HL-60 (cell line): Measurements from ENCODE around the gene HOXD3.

Source experiments
- DNase-seq, 2 experiments: peaks; one replicate each; pipeline ENCODE4 v3.0.0-alpha.2; 2010 to 2020; ENCODE audit warnings: low read depth in 1 of 2, low spot score in 1 of 2
- H3K27ac ChIP-seq: fragments of 250-450 bp; sonication (Bioruptor Pico); replicated peaks from 2 replicates; pipeline ENCODE4 v1.5.1; 2020; ENCODE audit warnings: mild to moderate bottlenecking, moderate library complexity
- H3K27me3 ChIP-seq: fragments of 250-450 bp; sonication (Bioruptor Pico); 2 replicates; pipeline ENCODE4 v1.5.1; 2021; ENCODE audit warnings: mild to moderate bottlenecking, moderate library complexity; ENCODE audit not compliant: insufficient read depth, poor library complexity, severe bottlenecking
- H3K4me3 ChIP-seq: replicated peaks from 2 replicates; pipeline ENCODE4 v1.5.1; 2011; ENCODE audit warnings: mild to moderate bottlenecking, control low read depth, low read length; ENCODE audit not compliant: insufficient read depth
- GABPA ChIP-seq: IDR thresholded peaks from 2 replicates; pipeline ENCODE4 v1.6.1; 2012; ENCODE audit warnings: low read depth
- POLR2AphosphoS5 ChIP-seq: IDR thresholded peaks from 2 replicates; pipeline ENCODE4 v1.6.1; 2012; ENCODE audit warnings: low read depth
- SPI1 ChIP-seq: IDR thresholded peaks from 2 replicates; pipeline ENCODE4 v1.6.1; 2012; ENCODE audit warnings: low read depth, mild to moderate bottlenecking, borderline replicate concordance
- TF ChIP-seq, protein P1 (sequence below): IDR thresholded peaks from one replicate; pipeline ENCODE4 v1.5.1; 2011; ENCODE audit warnings: low read length, control low read depth, inconsistent platforms; ENCODE audit not compliant: insufficient read depth
- TF ChIP-seq, protein P2 (sequence below): IDR thresholded peaks from 2 replicates; pipeline ENCODE4 v1.6.1; 2012; ENCODE audit warnings: low read depth; ENCODE audit not compliant: insufficient replicate concordance

HOXD3 gene

DNA sequence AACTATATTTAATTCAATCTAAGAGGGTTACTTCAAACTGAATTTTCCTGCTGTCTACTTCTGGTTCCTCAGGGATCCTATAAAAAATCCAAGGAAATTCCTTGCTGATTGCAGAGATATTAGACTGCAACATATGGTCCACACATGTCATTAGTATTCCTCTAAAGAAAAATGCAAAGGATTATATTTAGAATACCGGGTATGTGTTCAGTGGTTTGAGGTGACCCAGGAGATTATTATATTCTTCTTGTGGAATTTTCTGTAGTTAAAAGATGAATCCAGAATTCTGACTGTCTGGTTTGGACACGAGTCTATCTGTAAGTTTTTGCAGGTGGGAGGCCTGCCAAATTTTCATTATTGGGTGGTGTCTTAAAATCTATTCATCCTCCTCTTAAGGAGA lies 49.6 kb downstream of the HOXD3 start:
- DNase-seq = no peak
- Histone ChIP-seq H3K27me3 (peaks cover 8% of the 10 kb centered on the region), H3K4me3 (no peak overlapping the region), H3K27ac (no peak overlapping the region)
- no peak for TF ChIP-seq GABPA
- TF ChIP-seq SPI1 = no peak
- TF ChIP-seq, protein P1, sequence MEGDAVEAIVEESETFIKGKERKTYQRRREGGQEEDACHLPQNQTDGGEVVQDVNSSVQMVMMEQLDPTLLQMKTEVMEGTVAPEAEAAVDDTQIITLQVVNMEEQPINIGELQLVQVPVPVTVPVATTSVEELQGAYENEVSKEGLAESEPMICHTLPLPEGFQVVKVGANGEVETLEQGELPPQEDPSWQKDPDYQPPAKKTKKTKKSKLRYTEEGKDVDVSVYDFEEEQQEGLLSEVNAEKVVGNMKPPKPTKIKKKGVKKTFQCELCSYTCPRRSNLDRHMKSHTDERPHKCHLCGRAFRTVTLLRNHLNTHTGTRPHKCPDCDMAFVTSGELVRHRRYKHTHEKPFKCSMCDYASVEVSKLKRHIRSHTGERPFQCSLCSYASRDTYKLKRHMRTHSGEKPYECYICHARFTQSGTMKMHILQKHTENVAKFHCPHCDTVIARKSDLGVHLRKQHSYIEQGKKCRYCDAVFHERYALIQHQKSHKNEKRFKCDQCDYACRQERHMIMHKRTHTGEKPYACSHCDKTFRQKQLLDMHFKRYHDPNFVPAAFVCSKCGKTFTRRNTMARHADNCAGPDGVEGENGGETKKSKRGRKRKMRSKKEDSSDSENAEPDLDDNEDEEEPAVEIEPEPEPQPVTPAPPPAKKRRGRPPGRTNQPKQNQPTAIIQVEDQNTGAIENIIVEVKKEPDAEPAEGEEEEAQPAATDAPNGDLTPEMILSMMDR = no peak
- TF ChIP-seq, protein P2, sequence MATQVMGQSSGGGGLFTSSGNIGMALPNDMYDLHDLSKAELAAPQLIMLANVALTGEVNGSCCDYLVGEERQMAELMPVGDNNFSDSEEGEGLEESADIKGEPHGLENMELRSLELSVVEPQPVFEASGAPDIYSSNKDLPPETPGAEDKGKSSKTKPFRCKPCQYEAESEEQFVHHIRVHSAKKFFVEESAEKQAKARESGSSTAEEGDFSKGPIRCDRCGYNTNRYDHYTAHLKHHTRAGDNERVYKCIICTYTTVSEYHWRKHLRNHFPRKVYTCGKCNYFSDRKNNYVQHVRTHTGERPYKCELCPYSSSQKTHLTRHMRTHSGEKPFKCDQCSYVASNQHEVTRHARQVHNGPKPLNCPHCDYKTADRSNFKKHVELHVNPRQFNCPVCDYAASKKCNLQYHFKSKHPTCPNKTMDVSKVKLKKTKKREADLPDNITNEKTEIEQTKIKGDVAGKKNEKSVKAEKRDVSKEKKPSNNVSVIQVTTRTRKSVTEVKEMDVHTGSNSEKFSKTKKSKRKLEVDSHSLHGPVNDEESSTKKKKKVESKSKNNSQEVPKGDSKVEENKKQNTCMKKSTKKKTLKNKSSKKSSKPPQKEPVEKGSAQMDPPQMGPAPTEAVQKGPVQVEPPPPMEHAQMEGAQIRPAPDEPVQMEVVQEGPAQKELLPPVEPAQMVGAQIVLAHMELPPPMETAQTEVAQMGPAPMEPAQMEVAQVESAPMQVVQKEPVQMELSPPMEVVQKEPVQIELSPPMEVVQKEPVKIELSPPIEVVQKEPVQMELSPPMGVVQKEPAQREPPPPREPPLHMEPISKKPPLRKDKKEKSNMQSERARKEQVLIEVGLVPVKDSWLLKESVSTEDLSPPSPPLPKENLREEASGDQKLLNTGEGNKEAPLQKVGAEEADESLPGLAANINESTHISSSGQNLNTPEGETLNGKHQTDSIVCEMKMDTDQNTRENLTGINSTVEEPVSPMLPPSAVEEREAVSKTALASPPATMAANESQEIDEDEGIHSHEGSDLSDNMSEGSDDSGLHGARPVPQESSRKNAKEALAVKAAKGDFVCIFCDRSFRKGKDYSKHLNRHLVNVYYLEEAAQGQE = no peak
- no peak for TF ChIP-seq POLR2AphosphoS5

DNA sequence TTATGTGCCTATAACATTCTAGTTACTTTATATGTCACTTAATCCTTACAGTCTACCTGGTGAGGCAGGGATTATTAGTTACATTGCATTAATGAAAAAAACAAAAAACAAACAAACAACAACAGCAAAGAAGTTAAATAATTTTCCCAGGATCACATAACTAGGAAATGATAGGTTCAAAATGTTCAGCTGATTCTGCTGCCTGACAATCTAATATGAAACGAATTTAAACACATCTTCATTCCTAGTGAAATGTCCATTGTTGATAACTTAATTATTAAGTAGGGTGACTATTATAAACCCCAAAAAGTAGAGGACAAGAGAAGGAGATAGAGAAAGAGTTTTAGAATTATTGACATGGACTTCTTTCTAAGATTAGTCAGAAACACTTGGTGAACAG lies 54.0 kb downstream of the HOXD3 start:
- DNase-seq = no peak
- peaks cover 6% of the 10 kb centered on the region for H3K27me3 ChIP-seq
- TF ChIP-seq, protein P2 = no peak
- TF ChIP-seq POLR2AphosphoS5 (no peak), GABPA (no peak), SPI1 (no peak)
- TF ChIP-seq, protein P1 = no peak
- no peak overlapping the region for H3K27ac ChIP-seq
- H3K4me3 ChIP-seq = no peak overlapping the region

DNA sequence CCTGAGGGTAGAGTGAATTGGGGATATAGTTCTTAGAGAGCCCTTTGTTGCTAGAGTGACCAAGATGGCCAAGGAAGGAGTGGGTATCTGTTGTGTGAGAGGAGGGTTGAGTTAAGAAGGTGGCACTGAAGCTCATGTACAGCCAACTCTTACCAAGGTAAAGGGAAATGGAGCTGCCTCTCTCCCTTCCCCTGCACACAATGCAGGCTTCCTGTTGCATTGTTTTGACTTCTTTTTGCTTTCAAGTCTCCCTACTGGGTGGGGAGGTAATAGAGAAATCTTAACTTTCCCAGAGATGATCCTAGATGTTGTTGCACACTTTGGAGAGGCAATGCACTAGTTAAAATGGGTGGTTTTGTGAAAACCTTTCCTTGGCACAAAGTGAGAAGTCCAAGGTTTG lies 55.2 kb downstream of the HOXD3 start:
- TF ChIP-seq, protein P1 = no peak
- TF ChIP-seq POLR2AphosphoS5 = no peak
- TF ChIP-seq, protein P2 = no peak
- no peak for TF ChIP-seq SPI1
- TF ChIP-seq GABPA = no peak
- Histone ChIP-seq H3K27ac (no peak overlapping the region), H3K4me3 (no peak overlapping the region), H3K27me3 (peaks cover 6% of the 10 kb centered on the region)
- no peak for DNase-seq
